Adrenal gland (tissue), 5 donors: ENCODE data around the gene ADGRA3.

ENCODE experiments used
- CTCF ChIP-seq, 6 experiments: fragments of 450-650 bp in 4 of 6; fragments of 200-600 bp in 2 of 6; sonication (generic) in 1 of 6; IDR thresholded peaks; 1 replicate in 5 of 6; 2 replicates in 1 of 6; pipeline versions ENCODE4 v1.5.1 to v1.8.0; 2016 to 2021; ENCODE audit warnings: antibody characterized with exemption in 6 of 6, mild to moderate bottlenecking in 2 of 6, moderate library complexity in 1 of 6
- POLR2A ChIP-seq, 2 donors: fragments of 450-650 bp; IDR thresholded peaks; one replicate each; pipeline ENCODE4 v1.6.1; 2017; ENCODE audit warnings: antibody characterized with exemption in 2 of 2, mild to moderate bottlenecking in 2 of 2, moderate library complexity in 1 of 2
- donor health status: DM: no; HTN: no; CAD: no.

GRCh38 chr4:22504447-22504846, 11.4 kb downstream of the ADGRA3 start:
- TF ChIP-seq CTCF (IDR thresholded peaks at IDR 0.05) (no peak), POLR2A (IDR thresholded peaks at IDR 0.05) (no peak)
